Activated CD8-positive, alpha-beta memory T cell treated with anti-CD3 and anti-CD28 coated beads, Interleukin-2, amount 50 U/mL, for 1 hour (primary cell): ENCODE measurements around the gene GFOD2.
"Not testable (repeated sequence)": the region's sequence is repeated elsewhere in the genome, so short reads cannot be mapped to it uniquely, and the experiment has no call there.

ENCODE experiments used
- DNase-seq: peaks from one replicate; pipeline ENCODE4 v3.0.0-alpha.2; 2020; ENCODE audit errors: extremely low read depth

The GFOD2 gene, protein sequence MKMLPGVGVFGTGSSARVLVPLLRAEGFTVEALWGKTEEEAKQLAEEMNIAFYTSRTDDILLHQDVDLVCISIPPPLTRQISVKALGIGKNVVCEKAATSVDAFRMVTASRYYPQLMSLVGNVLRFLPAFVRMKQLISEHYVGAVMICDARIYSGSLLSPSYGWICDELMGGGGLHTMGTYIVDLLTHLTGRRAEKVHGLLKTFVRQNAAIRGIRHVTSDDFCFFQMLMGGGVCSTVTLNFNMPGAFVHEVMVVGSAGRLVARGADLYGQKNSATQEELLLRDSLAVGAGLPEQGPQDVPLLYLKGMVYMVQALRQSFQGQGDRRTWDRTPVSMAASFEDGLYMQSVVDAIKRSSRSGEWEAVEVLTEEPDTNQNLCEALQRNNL

DNA sequence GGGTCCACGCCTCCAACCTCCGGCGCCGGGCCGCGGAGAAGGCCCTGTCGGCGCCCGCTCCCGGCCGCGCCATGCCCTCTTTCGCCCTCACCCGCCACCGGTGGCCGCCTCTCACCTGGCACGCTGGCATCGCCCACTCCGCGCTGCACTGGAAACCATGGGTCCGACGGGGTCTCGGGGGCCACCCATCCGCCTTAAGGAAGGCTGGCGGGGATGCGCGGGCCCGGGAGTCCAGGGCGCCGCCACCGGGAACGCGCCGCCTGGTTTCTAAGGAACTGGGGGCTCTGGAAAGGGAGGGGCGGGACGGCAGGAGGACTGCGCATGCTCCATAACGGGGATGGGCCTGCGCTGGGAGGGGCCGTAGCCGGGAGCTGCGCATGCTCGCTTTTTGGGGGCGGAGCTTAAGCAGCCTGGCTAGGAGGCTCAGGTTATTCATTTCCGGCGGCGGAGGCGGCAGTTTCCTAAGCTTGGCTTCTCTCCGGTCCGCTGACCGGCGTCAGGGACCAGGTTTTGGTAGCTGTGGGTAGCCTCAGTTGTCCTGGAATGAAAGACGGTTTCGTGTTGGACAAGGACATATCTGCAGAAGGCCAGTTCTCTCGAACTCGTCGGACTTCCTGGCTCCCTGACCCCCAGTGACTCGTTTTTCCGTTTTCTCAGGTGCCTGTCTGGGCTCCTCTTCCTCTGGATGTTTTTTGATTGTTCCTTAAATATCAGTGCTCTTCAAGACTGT is at the start of gene GFOD2:
TSS of gene GFOD2 (minus strand) at position 269 of the 730 bp plus-strand sequence. CDS start 33,601 bp downstream, outside the sequence.
- peak; percentile 93 for DNase-seq

DNA sequence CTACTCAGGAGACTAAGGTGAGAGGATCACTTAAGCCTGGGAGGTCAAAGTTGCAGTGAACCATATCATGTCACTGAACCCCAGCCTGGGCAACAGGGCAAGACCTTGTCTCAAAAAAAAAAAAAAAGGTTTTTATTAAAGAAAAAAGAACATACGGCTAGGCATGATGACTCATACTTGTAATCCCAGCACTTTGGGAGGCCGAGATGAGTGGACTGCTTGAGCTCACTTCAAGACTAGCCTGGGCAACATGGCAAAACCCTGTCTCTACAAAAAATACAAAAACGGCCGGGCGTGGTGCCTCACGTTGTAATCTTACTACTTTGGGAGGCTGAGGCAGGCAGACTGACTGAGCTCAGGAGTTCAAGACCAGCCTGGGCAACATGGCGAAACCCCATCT is 48.8 kb upstream of the GFOD2 start:
- no peak for DNase-seq

DNA sequence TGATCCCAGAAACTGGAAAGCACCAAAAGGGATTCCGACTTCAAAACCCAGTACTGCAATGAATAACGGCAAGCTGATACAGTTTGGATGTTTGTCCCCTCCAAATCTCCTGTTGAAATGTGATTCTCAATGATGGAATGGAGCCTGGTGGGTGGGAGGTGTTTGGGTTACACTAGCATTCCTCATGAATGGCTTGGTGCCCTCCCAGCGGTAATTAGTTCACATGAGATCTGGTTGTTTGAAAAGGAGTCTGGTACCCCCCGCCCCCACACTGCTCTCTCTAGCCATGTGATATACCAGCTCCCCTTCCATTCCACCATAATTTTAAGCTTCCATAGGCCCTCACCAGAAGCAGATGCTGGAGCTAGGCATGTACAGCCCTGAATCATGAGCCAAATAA is 47.2 kb upstream of the GFOD2 start:
- DNase-seq = no peak

DNA sequence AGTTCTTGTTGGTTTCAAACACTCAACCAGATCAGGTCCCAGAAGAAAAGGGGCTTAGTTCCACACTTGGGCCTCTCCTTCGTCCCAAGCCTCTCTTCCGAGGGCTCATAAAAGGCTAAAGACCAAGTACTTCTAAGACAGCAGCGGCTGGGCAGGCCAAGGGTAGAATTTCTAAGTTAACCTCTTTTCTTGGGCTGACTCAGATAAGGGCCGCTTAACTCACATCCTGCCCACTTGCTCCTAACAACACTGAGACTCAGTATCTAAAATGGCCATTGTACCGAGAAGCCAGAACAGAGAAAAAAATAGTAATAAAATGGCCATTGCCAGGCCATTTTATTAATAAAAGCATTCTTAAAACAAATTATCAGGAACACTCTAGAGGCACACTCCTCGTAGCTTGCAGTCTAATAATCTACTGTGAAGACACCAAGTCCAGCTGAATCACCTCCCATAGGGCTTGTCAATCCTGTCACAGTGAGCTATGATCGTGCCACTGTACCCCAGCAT is 45.1 kb upstream of the GFOD2 start:
- DNase-seq = no peak

DNA sequence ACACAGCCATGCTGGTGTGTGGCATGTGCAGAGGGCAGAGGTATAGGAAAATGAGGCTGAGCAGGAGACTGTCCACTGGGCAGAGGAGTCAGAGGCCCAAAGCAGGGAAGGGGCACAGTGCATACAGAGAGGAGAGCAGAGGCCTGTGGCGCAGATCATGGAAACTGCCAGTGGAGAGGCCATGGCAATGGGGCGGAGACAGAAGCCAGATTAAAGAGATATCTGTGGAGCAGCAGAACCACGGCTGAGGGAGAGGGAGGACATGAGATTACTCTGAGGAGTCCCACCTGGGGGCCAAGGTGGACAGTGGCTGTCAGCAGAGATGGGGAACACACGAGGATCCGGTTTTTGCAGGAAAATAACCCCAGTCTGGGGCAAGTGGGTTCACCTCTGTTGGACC is 44.0 kb upstream of the GFOD2 start:
- no peak for DNase-seq

DNA sequence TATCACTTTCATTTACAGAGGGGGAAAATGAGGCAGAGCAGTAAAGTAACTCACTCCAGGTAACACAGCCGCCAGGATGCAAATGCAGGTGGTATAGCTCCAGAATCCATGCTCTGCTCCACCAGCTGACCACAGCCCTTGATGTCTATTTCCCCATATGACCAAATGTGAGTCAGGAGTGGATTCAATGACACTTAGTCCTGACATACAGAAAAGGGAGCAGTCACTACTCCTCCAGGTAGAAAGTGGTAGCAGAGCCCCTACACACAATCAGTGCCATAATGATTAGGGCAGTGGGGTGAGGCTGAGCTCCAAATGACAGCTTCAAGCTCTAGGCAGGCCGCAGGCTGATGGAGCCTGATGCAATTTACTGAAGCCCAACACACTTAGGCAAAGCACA is 43.3 kb upstream of the GFOD2 start:
- no peak for DNase-seq

DNA sequence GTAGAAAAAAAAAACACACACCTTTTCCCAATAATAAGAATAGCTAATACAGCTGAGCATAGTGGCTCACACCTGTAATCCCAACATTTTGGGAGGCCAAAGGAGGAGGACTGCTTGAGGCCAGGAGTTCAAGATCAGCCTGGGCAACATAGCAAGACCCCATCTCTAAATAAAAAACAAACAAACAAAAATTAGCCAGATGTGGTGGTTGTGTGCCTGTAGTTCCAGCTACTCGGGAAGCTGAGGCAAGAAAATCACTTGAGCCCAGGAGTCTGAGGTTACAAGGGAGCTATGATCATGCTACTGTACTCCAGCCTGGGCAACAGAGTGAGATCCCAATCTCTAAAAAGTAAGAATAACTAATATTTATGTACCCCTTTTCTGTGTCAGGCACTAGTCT is 42.8 kb upstream of the GFOD2 start:
- DNase-seq = no peak

DNA sequence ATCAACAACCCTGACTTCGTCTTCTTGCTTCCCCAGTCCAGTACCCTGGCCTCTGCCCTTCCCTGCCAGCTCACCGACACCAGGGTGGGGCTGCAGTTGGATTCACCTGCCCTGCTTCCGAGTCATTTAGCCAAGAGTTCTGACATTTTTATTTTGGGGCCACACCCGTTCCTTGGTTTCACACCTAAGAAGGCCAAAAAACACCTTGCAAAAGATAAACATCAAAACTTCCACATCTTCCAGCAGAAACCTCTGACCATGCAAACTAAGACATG is 41.8 kb upstream of the GFOD2 start:
- DNase-seq = no peak

DNA sequence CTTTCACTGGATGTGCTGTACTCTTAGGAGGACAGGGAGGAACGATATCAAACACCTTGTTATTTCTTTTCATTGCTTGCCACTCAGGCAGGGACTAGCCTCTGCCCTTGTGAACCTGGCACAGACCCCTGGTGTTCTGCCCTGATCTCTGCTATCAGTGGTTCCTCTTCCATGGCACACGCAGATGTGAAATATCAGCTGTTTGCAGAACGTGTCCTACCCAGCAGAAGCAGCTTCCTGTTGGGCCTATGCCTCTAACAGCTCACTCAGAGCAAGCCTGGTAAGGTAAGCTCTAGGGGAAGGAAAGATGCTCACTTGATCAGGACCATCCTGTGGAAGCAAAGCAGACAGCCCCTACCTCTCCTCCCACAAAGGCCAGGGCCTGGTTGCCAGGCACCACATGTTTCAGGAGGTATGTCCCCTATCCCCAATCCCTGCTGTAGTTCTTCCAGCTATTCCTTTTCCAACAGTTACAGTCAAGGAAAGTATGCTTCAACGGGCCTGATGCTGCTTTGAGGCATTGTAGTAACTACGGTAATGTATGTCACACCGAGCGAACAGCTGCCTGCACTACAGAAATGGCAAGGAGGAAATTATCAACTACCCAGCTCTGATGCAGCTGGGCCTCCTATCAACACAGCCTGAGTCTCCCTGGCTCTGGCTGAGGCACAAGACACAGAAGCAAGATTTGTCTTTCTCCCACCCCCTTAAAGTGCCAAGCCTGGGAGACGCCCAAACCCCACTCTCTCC is 41.3 kb upstream of the GFOD2 start:
- DNase-seq = no peak

DNA sequence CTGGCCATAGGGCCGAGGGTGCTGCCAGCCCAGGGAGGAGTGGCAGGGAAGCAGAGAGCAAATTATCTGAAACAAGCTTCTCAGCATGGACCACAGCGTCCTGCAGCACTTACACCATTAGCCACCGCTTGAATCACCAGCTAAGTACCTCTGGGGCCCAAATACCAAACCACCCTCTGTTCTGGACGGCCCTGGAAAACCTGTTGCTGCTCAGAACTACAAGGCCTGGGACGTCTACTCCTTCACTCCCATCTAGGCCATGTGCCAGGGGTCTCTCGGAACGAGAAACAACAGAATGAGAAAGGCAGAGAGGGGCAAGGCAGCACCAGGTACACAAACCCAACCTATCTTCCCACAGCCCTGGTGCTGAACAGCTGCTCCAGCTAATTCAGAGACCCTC is 39.9 kb upstream of the GFOD2 start:
- no peak for DNase-seq

DNA sequence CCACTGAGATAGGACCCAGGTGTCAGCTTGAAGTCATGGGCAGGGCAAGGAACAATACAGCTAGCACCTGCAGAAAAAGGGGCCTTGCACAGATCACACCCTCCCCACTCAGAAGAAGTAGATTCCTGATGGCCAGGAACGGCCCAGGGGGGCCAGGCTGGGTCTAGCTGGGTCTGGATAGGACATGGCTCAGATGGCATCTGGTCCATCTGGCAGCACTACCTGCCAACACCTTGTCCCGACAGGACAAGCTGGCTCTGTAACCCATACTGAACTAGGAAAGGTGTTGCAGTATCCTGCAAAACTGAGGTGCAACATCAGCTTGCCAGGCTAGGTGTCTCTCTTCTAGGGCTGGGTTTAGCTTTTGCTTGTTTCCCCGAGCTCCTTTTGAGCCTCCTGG is 38.9 kb upstream of the GFOD2 start:
- no peak for DNase-seq

DNA sequence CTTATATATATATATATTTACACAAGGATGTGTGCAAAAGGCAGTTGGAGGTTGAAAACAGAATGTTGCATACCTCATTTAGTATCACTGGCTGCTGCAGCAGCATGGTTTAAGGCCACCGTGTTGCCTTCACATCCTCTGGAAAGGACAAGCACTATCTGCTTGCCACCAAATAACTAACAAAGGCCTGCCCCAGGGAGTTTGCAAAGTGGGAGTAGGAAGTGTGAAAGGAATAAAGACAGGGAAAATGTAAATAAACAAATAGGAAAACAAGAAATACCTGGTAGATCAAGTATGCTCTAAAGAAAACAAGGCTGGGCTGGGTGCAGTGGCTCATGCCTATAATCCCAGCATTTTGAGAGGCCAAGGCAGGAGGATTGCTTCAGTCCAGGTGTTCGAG is 33.5 kb upstream of the GFOD2 start:
- DNase-seq = no peak

DNA sequence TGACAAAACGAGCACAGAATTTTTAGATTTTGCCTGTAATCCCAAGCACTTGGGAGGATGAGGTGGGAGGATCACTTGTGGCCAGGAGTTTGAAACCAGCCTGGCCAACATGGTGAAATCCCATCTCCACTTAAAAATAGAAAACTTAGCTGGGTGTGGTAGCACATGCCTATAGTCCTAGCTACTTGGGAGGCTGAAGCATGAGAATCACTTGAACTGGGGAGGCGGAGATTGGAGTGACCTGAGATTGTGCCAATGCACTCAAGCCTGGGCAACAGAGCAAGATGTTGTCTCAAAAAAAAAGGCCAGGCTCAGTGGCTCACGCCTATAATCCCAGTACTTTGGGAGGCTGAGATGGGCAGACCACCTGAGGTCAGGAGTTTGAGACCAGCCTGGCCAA is 32.2 kb upstream of the GFOD2 start:
- not testable (repeated sequence) for DNase-seq

DNA sequence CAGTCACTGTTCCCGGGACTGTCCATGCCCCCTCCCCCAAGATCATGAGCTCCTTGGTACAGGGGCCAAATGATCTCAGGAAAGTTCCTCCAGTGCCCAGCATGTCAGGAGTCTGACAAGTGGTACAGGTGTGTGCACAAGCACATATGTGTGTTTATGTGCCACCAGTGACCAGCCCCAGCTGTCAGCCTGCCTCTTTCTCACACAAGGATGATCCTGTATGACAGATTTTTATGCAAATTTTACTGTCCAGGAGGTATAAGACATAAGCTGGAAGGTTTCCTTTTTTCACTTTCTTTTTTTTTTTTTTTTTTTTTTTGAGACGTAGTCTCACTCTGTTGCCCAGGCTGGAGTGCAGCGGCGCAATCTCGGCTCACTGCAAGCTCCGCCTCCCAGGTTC is 31.4 kb upstream of the GFOD2 start:
- DNase-seq = no peak

DNA sequence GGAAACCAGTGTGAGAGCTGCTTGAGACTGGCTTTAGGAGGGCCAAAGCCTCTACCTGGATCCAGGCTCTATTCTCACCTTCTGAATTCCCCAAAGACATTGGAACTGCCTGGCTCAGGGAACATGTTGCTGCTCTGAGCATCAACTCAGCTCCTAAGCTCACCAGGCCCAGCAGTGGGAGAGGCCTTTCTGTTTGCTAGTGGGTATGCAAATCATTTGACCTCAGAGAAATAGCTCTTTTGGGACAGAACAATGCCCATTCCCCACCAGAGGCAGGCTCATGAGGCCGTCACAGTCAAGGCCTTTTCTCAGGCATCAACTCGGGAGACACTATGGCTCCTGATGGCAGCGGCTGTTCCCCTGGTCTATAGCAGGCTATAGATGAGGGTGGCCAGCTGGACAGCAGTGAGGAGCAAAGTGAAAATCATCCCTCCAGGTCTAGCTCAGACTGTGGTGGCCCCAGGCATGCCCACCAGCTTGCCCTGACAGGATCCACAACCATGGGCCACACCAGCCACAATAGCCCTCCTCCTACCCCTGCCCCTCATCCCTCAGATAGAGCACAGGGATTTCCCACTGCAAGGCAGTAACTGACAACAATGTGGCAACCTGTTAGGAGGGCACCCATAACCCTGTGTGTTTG is 30.4 kb upstream of the GFOD2 start:
- no peak for DNase-seq

DNA sequence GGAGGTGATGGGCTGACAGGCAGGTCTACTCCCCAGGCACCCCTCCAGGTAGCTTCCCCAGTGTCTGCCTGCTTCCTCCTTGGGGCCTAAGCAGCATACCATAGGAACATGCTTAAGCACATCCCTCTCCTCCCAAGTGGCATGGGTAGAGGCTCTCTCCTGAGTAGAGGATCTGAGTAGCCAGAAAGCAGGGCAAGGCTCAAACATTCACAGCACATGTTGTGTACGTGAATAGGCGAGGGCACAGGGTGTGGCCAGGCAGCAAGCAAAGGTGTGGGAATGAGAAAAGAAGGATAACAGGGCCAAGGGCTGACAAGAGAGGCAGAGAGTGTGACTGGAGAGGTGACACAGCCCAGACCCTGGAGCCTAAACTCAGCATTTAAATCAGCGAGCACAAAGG is 29.7 kb upstream of the GFOD2 start:
- DNase-seq = no peak

DNA sequence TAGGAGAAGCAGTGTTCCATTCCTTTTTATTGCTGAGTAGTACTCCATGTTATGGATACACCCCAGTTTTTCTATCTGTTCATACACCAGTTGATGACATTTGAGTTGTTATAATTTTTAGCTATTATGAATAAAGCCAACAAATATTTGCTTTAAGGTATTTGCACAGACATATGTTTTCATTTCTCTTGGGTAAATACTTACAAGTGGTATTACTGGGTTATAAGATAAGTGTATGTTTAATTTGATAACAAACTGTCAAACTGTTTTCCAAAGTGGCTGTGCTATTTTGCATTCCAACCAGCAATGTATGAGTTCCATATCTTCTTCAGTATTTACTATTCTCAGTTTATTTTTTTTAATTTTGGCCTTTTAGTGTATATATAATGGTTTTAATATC is 27.7 kb upstream of the GFOD2 start:
- DNase-seq = no peak

DNA sequence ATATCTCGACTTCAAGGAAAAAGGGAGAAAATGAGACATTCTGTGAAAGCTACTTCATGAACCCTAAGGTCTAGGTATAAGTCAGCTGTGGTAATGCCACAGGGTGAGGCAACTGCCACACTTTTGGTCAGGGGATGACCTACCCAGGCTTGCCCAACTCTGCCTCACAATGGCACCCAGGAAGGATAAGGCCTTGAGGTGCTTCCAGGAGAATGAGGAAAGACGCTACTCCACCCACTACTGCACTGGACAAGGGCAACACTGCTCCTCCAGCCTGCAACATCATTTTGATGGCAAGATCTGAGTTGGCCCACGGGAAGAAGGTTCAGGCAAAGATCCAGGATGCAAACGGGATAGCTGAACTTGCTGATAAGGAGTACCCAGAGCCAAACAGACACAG is 22.0 kb upstream of the GFOD2 start:
- no peak for DNase-seq

DNA sequence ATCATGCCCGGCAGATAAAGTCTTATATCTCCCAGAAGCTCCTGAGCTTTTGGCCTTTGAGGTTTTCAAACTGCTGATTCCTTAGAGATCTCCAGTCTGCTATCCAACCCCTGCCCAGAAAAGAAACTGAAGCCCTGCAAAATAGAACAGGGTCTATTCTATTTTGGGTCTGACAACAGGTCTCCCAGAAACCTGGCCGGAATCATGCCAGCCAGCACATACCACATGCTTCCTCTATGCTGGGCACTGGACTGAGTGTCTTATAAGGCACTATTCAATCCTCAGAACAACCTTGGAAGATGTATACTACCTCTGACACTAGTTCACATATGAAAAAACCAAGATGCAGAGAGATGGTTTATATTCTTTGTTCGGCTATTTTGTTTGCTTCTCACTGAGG is 21.3 kb upstream of the GFOD2 start:
- no peak for DNase-seq

DNA sequence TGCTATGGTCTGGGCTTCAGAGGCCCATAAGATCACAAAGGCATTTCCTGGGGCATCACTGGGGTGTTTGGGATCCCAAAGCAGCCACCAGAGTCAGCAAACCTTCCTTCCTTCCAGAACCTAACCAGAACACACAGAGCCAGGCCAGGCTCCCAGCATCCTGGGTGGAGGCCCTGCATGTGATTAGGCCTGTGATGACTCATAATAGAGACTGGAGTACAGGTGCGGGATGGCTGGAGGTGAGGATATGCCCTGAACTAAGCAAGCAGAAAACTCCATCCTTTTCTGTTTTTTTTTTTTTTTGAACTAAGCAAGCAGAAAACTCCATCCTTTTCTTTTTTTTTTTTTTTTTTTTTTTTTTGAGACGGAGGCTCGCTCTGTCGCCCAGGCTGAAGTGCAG is 17.7 kb upstream of the GFOD2 start:
- no peak for DNase-seq

DNA sequence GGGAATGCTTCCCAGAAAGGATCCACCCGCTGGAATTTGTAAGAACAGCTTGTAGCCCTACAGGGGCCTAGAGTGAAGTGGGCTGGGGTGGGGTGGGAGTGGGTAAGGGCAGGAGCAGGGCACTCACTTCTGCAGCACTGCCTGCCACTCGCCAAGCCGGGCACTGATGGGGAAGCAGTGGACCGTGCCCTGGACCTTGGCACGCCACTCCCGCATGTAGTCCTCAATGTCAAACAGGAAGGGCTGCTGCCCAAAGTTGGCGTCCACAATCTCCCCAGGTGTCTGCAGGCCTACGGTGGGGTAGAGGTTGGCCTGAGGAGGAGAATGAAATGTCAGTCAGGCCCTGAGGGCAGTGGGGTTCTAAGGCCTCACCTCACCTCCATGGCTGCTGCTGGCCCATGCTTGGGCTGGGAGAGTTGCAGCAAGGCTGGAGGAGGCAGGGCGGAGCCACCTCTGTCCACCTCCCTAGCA is 15.7 kb upstream of the GFOD2 start:
- DNase-seq = no peak
